Upper lobe of right lung (tissue), 1 donor: ENCODE data around the gene KLRD1. TPM values are rescaled to one million over a fixed set of nuclear protein-coding genes. Genes with fewer than 3 reads are reported as not detected.
A peak's percentile ranks its signal among the peaks of the same experiment; 100 is the strongest.
"Not testable (repeated sequence)": the region's sequence is repeated elsewhere in the genome, so short reads cannot be mapped to it uniquely, and the experiment has no call there.

Experiments used
- ATAC-seq: fragments of 200-7000 bp; cut with Tn5 transposase; one replicate; pipeline ENCODE4 v1.9.1; 2020; ENCODE audit warnings: mild to moderate bottlenecking, moderate library complexity
- DNase-seq: peaks from one replicate; pipeline ENCODE4 v3.0.0-alpha.2; 2020
- H3K27ac ChIP-seq: fragments of 200-600 bp; one replicate; pipeline ENCODE4 v1.8.0; 2022
- H3K27me3 ChIP-seq: fragments of 200-600 bp; one replicate; pipeline ENCODE4 v1.8.0; 2022; ENCODE audit warnings: mild to moderate bottlenecking
- H3K36me3 ChIP-seq: fragments of 200-600 bp; one replicate; pipeline ENCODE4 v1.8.0; 2022
- H3K4me1 ChIP-seq: fragments of 200-600 bp; one replicate; pipeline ENCODE4 v1.8.0; 2022
- H3K4me3 ChIP-seq: fragments of 200-600 bp; one replicate; pipeline ENCODE4 v1.8.0; 2022; ENCODE audit warnings: mild to moderate bottlenecking
- H3K9me3 ChIP-seq: fragments of 200-600 bp; one replicate; pipeline ENCODE4 v1.8.0; 2022
- intact Hi-C: fragments of 100-400 bp; cut with DNase I; formaldehyde crosslinking; loops from one replicate; pipeline ENCODE4 v1.11.0; 2022
- total RNA-seq: library from RNA; stranded (reverse); fragmentation: NEBNext Ultra II Directional; extraction: Animal tissue kit (Norgen Biotek cat#: 25700); gene quantifications from one replicate; pipeline ENCODE4 v1.2.1, GENCODE V29; 2021
- TF ChIP-seq, protein P1 (sequence below): fragments of 200-600 bp; IDR thresholded peaks from one replicate; pipeline ENCODE4 v1.8.0; 2022; ENCODE audit warnings: antibody characterized with exemption
- donor health status: DM: no; HTN: yes; CAD: no; lungs with severe emphysema.

The KLRD1 gene
- total RNA-seq, 1 donor from 2014 or later = 13.3 TPM

DNA sequence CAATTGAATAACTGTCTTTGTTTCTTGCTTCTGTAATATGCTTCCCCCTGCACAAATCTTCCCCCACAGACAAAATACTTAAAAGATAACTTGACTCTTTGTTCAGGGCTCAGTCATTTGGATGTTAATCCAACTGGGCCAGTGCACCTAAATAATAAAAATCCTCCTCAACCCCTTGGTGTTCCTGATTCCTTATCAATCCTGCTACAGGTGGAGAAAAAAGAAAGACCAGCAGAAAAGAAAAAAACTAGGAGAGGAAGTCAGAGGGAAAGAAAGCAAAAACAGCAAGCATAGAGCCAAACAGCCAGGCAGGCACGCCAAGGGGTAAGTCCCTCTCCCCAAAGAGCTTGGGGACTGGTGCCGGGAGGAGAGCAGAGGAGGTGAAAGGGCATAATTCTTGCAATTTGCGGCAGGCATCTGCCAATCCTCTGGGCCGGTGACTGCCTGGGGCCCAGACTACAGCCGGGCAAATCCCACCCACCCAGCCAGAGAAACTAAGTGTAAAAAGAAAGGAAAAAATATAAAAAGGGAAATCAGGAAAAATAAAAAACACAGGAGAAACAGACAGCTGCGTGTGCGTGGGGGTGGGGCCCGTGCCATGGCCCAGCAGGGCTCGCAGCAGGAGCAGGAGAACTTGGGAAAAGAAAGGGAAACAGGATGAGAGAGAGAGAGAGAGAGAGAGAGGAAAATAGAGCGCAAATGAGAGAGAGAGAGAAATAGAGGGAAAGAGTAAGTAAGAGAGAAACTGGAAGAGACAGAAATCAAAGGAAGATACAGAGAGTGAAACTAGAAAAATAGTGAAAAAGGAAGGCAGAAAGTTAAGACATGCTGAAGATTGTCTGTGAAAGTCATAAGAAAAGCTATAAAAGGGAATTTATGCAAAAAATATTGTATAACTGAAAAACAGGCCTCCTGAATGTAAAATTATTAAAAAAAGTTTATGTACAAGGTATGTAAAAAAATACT, 60.8 kb downstream of the KLRD1 start:
- intact Hi-C loops = no loop called here
- peaks cover 15% of the 10 kb centered on the region for H3K4me1 ChIP-seq
- no peak overlapping the region for H3K4me3 ChIP-seq

DNA sequence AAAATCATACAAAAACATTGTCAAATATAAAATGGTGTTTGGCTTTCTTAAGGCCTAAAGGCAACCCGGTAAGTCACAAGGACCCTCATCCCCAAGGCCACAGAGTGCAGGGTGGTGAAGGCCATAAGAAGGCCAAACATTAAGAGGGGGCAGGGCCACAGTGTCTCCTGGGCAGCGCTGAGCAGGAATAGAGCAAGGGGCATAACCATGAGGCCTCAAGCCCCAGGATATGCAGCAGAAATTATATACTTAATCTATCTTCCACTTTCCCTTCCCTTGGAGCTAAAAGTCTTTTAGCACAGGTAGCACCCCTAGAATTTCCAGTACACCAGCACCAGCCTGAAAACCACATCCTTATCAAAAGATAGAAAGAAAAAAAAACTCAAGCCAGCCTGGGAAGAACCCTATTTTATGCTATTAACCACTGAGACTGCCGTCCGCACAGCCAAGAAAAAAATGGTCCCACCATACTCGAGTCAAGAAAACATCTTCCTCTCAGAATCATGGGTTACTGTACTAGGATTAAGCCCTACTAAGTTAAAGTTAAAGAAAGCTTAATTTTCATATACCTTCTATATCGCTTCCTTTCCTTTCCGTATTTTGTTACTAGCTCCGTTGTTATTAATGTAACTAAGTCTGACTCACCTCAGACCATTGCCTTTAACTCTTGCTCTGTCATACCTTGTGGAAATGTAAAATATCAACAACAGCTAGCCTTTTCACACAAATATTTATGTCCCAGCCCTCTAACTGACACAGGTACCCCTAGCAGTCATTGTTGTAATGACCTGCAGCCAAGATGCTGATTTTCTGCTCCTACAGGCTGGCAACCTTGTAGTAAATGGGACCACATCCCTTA, 62.1 kb downstream of the KLRD1 start:
- Histone ChIP-seq H3K36me3 (no peaks in the 10 kb centered on the region), H3K27me3 (no peaks in the 10 kb centered on the region), H3K9me3 (no peaks in the 10 kb centered on the region), H3K4me3 (no peak overlapping the region), H3K27ac (no peak overlapping the region), H3K4me1 (peaks cover 15% of the 10 kb centered on the region)
- no peak for DNase-seq
- TF ChIP-seq, protein P1, sequence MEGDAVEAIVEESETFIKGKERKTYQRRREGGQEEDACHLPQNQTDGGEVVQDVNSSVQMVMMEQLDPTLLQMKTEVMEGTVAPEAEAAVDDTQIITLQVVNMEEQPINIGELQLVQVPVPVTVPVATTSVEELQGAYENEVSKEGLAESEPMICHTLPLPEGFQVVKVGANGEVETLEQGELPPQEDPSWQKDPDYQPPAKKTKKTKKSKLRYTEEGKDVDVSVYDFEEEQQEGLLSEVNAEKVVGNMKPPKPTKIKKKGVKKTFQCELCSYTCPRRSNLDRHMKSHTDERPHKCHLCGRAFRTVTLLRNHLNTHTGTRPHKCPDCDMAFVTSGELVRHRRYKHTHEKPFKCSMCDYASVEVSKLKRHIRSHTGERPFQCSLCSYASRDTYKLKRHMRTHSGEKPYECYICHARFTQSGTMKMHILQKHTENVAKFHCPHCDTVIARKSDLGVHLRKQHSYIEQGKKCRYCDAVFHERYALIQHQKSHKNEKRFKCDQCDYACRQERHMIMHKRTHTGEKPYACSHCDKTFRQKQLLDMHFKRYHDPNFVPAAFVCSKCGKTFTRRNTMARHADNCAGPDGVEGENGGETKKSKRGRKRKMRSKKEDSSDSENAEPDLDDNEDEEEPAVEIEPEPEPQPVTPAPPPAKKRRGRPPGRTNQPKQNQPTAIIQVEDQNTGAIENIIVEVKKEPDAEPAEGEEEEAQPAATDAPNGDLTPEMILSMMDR = no peak
- intact Hi-C loops = no loop called here
- ATAC-seq = no peak

More for the DNA sequence above, 60.8 kb downstream of the KLRD1 start:
- Histone ChIP-seq H3K27me3 (no peaks in the 10 kb centered on the region), H3K27ac (peak overlapping the region; percentile 61), H3K36me3 (no peaks in the 10 kb centered on the region), H3K9me3 (no peaks in the 10 kb centered on the region)
- DNase-seq = no peak
- no peak for ATAC-seq
- TF ChIP-seq, protein P1 = no peak

DNA sequence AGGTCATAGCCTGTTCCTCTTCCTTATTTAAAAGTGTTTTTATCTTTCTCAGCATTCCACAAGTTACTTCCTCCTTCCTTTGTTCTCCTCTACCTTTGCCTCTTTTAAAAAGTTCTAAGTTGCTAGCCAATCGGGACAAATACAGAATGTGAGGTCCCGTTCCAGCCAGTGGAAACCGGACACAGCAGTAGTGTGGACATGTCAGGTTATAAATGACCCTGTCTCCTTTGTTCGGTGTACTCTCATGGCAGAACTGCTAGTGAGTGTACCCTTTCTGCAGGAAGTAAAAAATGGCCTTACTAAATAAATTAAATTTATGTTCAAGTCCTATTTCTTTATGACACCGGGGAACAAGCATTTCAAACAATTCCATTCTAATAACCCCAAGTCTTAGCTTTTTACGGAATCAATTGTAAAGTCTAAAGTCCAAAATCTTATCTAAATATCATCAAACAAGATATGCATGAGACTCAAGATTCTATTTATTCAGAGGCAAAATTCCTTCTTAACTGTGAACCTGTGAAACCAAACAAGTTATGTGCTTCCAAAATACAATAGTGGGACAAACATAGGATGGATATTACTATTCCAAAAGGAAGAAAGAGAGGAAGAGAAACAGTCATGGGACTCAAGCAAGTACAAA, 64.3 kb downstream of the KLRD1 start:
- H3K27ac ChIP-seq, intact Hi-C loops, DNase-seq: not testable (repeated sequence)

DNA sequence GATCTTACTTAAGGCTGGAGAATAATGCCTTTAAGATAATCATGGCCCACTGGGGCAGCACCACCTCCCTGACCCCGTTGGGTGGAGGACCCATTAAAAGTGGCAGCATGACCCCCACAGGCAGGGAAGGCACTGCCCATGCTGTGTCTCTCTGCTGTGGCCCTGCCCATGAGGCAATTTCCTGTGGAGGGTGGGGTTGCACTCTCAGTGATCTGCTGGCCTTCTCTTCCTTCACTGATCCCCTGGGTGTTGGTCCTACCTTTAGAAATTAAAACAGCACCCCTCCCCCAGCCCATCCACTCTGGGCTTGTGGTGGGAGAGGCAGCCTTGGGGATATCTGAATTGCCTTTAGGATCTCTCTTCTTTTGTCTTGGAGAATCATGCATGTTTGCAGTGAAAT, 64.9 kb downstream of the KLRD1 start:
- TF ChIP-seq, protein P1 = no peak
- Histone ChIP-seq H3K4me1 (no peaks in the 10 kb centered on the region), H3K27me3 (no peaks in the 10 kb centered on the region), H3K27ac (no peak overlapping the region), H3K36me3 (no peaks in the 10 kb centered on the region), H3K9me3 (no peaks in the 10 kb centered on the region), H3K4me3 (no peak overlapping the region)
- DNase-seq = no peak
- ATAC-seq = peak; percentile 78
- intact Hi-C loops = no loop called here

More for the DNA sequence above, 64.3 kb downstream of the KLRD1 start:
- ATAC-seq, H3K36me3 ChIP-seq, H3K27me3 ChIP-seq, H3K9me3 ChIP-seq, H3K4me3 ChIP-seq, H3K4me1 ChIP-seq: not testable (repeated sequence)

DNA sequence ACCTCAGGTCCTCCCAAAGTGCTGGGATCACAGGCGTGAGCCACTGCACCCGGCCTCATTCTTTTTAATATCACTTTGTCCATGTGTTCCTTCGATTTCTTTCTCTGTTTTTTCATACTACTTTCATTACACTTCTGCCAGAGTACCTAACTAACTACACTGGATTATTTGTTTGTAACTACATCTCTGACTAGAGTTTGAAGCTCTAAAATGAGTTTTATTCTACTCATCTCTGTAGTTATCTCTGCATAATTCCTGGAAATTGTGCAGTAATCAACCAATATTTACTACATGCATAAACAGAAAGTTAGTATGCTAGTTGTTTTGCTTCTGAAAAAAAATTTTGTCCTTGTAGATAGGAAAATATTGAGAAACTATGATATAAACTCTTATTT, 67.0 kb downstream of the KLRD1 start:
- ATAC-seq (no peak), DNase-seq (no peak)
- TF ChIP-seq, protein P1 = no peak

DNA sequence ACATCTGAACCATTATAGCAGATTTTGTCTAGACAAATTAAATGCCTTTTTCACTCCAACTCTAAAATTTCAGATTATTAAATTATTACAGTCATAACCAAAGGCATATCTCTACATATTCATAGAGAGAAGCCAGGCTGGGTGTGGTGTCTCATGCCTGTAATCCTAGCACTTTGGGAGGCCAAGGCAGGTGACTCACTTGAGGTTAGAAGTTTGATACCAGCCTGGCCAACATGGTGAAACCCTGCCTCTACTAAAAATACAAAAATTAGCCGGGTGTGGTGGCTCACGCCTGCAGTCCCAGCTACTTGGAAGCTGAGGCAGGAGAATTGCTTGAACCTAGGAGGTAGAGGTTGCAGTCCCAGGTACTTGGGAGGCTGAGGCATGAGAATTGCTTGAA, 71.1 kb downstream of the KLRD1 start:
- ATAC-seq, H3K27ac ChIP-seq, DNase-seq, H3K9me3 ChIP-seq, H3K27me3 ChIP-seq, H3K36me3 ChIP-seq, intact Hi-C loops, H3K4me1 ChIP-seq, H3K4me3 ChIP-seq: not testable (repeated sequence)

More for the DNA sequence above, 67.0 kb downstream of the KLRD1 start:
- no peak overlapping the region for H3K27ac ChIP-seq
- no peak overlapping the region for H3K4me3 ChIP-seq
- no peaks in the 10 kb centered on the region for H3K36me3 ChIP-seq
- H3K9me3 ChIP-seq = no peaks in the 10 kb centered on the region
- no peaks in the 10 kb centered on the region for H3K27me3 ChIP-seq
- H3K4me1 ChIP-seq = no peaks in the 10 kb centered on the region
- intact Hi-C loops = no loop called here
